Upper lobe of right lung (tissue), 1 donor: ENCODE data around the gene RUNX2. TPM values are rescaled to one million over a fixed set of nuclear protein-coding genes. Genes with fewer than 3 reads are reported as not detected.

Source experiments
- ATAC-seq: fragments of 200-7000 bp; cut with Tn5 transposase; one replicate; pipeline ENCODE4 v1.9.1; 2020; ENCODE audit warnings: mild to moderate bottlenecking, moderate library complexity
- DNase-seq: peaks from one replicate; pipeline ENCODE4 v3.0.0-alpha.2; 2020
- H3K27ac ChIP-seq: fragments of 200-600 bp; one replicate; pipeline ENCODE4 v1.8.0; 2022
- H3K27me3 ChIP-seq: fragments of 200-600 bp; one replicate; pipeline ENCODE4 v1.8.0; 2022; ENCODE audit warnings: mild to moderate bottlenecking
- H3K36me3 ChIP-seq: fragments of 200-600 bp; one replicate; pipeline ENCODE4 v1.8.0; 2022
- H3K4me1 ChIP-seq: fragments of 200-600 bp; one replicate; pipeline ENCODE4 v1.8.0; 2022
- H3K4me3 ChIP-seq: fragments of 200-600 bp; one replicate; pipeline ENCODE4 v1.8.0; 2022; ENCODE audit warnings: mild to moderate bottlenecking
- H3K9me3 ChIP-seq: fragments of 200-600 bp; one replicate; pipeline ENCODE4 v1.8.0; 2022
- intact Hi-C: fragments of 100-400 bp; cut with DNase I; formaldehyde crosslinking; loops from one replicate; pipeline ENCODE4 v1.11.0; 2022
- total RNA-seq: library from RNA; stranded (reverse); fragmentation: NEBNext Ultra II Directional; extraction: Animal tissue kit (Norgen Biotek cat#: 25700); gene quantifications from one replicate; pipeline ENCODE4 v1.2.1, GENCODE V29; 2021
- TF ChIP-seq, protein P1 (sequence below): fragments of 200-600 bp; IDR thresholded peaks from one replicate; pipeline ENCODE4 v1.8.0; 2022; ENCODE audit warnings: antibody characterized with exemption
- donor health status: DM: no; HTN: yes; CAD: no; lungs with severe emphysema.

RUNX2 gene
- total RNA-seq, 1 donor from 2014 or later: 4.6 TPM

GRCh38 chr6:45653117-45653883 is 325.2 kb downstream of the RUNX2 start:
- H3K9me3 ChIP-seq: no peaks in the 10 kb centered on the region

DNA sequence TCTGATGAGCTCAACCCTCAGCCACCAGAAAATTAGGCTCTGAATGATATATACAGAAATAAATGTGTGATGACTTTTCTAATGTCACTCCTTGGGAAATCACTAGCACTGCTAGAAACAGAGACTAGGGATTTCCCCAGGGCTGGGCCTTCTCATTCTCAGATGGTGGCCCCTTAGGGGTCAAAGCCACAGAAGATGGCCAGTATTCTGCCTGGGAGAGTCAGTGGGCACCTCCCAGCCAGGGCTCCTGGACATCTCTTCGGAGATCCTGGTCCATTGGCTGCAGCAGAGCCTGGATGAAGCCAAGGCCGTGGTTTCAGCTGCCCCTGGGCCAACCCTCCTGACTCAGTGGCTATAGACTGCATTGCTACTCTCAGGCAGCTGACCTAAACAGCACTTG is 326.5 kb downstream of the RUNX2 start:
- intact Hi-C loops: no loop called here
- H3K27me3 ChIP-seq: no peaks in the 10 kb centered on the region
- ATAC-seq (no peak), DNase-seq (no peak)
- TF ChIP-seq, protein P1, sequence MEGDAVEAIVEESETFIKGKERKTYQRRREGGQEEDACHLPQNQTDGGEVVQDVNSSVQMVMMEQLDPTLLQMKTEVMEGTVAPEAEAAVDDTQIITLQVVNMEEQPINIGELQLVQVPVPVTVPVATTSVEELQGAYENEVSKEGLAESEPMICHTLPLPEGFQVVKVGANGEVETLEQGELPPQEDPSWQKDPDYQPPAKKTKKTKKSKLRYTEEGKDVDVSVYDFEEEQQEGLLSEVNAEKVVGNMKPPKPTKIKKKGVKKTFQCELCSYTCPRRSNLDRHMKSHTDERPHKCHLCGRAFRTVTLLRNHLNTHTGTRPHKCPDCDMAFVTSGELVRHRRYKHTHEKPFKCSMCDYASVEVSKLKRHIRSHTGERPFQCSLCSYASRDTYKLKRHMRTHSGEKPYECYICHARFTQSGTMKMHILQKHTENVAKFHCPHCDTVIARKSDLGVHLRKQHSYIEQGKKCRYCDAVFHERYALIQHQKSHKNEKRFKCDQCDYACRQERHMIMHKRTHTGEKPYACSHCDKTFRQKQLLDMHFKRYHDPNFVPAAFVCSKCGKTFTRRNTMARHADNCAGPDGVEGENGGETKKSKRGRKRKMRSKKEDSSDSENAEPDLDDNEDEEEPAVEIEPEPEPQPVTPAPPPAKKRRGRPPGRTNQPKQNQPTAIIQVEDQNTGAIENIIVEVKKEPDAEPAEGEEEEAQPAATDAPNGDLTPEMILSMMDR: no peak
- no peak overlapping the region for H3K4me3 ChIP-seq
- H3K36me3 ChIP-seq: no peaks in the 10 kb centered on the region
- no peak overlapping the region for H3K27ac ChIP-seq
- no peaks in the 10 kb centered on the region for H3K9me3 ChIP-seq
- H3K4me1 ChIP-seq: no peaks in the 10 kb centered on the region

More at GRCh38 chr6:45653117-45653883, 325.2 kb downstream of the RUNX2 start:
- Histone ChIP-seq H3K4me3 (no peak overlapping the region), H3K36me3 (no peaks in the 10 kb centered on the region), H3K4me1 (no peaks in the 10 kb centered on the region), H3K27me3 (no peaks in the 10 kb centered on the region), H3K27ac (no peak overlapping the region)
- DNase-seq (no peak), ATAC-seq (no peak)
- intact Hi-C loops: no loop called here
- TF ChIP-seq, protein P1: no peak

DNA sequence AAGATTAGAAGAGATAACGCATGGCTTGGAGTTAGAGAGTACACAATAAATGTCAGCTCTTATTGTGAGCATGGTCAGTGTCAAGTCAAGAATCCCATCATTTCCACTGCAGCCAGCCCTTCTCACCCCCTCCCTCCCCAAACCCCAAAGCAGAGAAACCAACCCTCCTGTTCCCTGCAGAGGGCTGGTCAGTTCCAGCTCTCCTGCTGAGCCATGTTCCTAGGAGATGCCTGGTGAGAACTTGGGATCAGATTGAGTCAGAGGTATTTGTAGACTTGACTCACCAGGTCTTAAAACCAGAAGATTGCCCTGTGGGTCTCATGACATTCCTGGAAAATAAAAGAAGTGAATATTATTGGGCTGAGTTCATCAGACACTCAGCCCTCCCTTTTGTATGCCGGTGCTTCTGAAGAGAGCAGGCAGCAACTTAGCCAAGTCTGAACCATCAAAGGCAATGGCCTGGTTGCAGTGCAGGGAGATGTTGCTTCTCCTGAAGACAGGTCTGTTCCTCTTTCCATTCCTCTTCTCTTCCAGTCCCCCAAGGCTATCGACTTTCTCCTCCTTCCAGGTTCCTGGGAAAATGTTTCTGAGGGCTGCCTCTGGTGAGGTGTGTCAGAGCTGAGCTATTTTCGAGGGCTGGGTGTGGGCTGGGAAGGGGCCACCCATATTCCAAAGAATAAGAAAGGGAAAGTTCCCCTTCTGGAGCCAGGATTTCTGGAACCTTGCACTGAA is 327.8 kb downstream of the RUNX2 start:
- Histone ChIP-seq H3K4me3 (no peak overlapping the region), H3K9me3 (no peaks in the 10 kb centered on the region), H3K4me1 (no peaks in the 10 kb centered on the region), H3K36me3 (no peaks in the 10 kb centered on the region), H3K27ac (no peak overlapping the region), H3K27me3 (no peaks in the 10 kb centered on the region)
- intact Hi-C loops: no loop called here
- no peak for ATAC-seq
- TF ChIP-seq, protein P1: no peak
- DNase-seq: no peak

GRCh38 chr6:45657226-45657625 is 329.1 kb downstream of the RUNX2 start:
- no peak for ATAC-seq

GRCh38 chr6:45658400-45658799 is 330.3 kb downstream of the RUNX2 start:
- Histone ChIP-seq H3K36me3 (no peaks in the 10 kb centered on the region), H3K27ac (no peak overlapping the region), H3K4me1 (no peaks in the 10 kb centered on the region), H3K9me3 (no peaks in the 10 kb centered on the region), H3K4me3 (no peak overlapping the region), H3K27me3 (peaks cover 13% of the 10 kb centered on the region)
- DNase-seq (no peak), ATAC-seq (no peak)
- intact Hi-C loops: no loop called here
- TF ChIP-seq, protein P1: no peak

More at GRCh38 chr6:45657226-45657625, 329.1 kb downstream of the RUNX2 start:
- H3K4me3 ChIP-seq: no peak overlapping the region
- TF ChIP-seq, protein P1: no peak
- H3K36me3 ChIP-seq: no peaks in the 10 kb centered on the region
- no peaks in the 10 kb centered on the region for H3K9me3 ChIP-seq
- no peak overlapping the region for H3K27ac ChIP-seq
- H3K4me1 ChIP-seq: no peaks in the 10 kb centered on the region
- peaks cover under 1% of the 10 kb centered on the region for H3K27me3 ChIP-seq
- DNase-seq: no peak
- intact Hi-C loops: no loop called here
